HEK293 (cell line): ENCODE measurements around the gene KLK6.

Experiments
- REPIN1 ChIP-seq: fragments of 450-650 bp; formaldehyde crosslinking; IDR thresholded peaks from 2 replicates; pipeline ENCODE4 v1.5.1; 2017; ENCODE audit warnings: missing biosample characterization, missing genetic modification characterization, low read depth
- TRIM28 ChIP-seq: IDR thresholded peaks from 2 replicates; pipeline ENCODE4 v1.6.1; 2011; ENCODE audit warnings: low read length, control low read depth, borderline replicate concordance
- YY2 ChIP-seq: fragments of 450-650 bp; formaldehyde crosslinking; IDR thresholded peaks from 2 replicates; pipeline ENCODE4 v1.5.1; 2016; ENCODE audit warnings: missing biosample characterization, missing genetic modification characterization
- TF ChIP-seq, protein P1 (sequence below): fragments of 450-650 bp; formaldehyde crosslinking; IDR thresholded peaks from 2 replicates; pipeline ENCODE4 v1.5.1; 2016; ENCODE audit warnings: missing biosample characterization, missing genetic modification characterization
- TF ChIP-seq, protein P2 (sequence below): fragments of 450-650 bp; formaldehyde crosslinking; IDR thresholded peaks from 2 replicates; pipeline ENCODE4 v1.5.1; 2016; ENCODE audit warnings: missing biosample characterization, missing genetic modification characterization, low read depth
- TF ChIP-seq, protein P3 (sequence below): fragments of 450-650 bp; formaldehyde crosslinking; IDR thresholded peaks from 2 replicates; pipeline ENCODE4 v1.5.1; 2016; ENCODE audit warnings: missing biosample characterization, missing genetic modification characterization
- TF ChIP-seq, protein P4 (sequence below): fragments of 450-650 bp; formaldehyde crosslinking; IDR thresholded peaks from 2 replicates; pipeline ENCODE4 v1.5.1; 2016; ENCODE audit warnings: missing biosample characterization, missing genetic modification characterization

- no peak for TF ChIP-seq TRIM28
- TF ChIP-seq, protein P1, sequence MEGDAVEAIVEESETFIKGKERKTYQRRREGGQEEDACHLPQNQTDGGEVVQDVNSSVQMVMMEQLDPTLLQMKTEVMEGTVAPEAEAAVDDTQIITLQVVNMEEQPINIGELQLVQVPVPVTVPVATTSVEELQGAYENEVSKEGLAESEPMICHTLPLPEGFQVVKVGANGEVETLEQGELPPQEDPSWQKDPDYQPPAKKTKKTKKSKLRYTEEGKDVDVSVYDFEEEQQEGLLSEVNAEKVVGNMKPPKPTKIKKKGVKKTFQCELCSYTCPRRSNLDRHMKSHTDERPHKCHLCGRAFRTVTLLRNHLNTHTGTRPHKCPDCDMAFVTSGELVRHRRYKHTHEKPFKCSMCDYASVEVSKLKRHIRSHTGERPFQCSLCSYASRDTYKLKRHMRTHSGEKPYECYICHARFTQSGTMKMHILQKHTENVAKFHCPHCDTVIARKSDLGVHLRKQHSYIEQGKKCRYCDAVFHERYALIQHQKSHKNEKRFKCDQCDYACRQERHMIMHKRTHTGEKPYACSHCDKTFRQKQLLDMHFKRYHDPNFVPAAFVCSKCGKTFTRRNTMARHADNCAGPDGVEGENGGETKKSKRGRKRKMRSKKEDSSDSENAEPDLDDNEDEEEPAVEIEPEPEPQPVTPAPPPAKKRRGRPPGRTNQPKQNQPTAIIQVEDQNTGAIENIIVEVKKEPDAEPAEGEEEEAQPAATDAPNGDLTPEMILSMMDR (tag by site-specific recombination), result no peak
- TF ChIP-seq, protein P2, sequence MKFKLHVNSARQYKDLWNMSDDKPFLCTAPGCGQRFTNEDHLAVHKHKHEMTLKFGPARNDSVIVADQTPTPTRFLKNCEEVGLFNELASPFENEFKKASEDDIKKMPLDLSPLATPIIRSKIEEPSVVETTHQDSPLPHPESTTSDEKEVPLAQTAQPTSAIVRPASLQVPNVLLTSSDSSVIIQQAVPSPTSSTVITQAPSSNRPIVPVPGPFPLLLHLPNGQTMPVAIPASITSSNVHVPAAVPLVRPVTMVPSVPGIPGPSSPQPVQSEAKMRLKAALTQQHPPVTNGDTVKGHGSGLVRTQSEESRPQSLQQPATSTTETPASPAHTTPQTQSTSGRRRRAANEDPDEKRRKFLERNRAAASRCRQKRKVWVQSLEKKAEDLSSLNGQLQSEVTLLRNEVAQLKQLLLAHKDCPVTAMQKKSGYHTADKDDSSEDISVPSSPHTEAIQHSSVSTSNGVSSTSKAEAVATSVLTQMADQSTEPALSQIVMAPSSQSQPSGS (tag by site-specific recombination), result no peak
- TF ChIP-seq, protein P3, sequence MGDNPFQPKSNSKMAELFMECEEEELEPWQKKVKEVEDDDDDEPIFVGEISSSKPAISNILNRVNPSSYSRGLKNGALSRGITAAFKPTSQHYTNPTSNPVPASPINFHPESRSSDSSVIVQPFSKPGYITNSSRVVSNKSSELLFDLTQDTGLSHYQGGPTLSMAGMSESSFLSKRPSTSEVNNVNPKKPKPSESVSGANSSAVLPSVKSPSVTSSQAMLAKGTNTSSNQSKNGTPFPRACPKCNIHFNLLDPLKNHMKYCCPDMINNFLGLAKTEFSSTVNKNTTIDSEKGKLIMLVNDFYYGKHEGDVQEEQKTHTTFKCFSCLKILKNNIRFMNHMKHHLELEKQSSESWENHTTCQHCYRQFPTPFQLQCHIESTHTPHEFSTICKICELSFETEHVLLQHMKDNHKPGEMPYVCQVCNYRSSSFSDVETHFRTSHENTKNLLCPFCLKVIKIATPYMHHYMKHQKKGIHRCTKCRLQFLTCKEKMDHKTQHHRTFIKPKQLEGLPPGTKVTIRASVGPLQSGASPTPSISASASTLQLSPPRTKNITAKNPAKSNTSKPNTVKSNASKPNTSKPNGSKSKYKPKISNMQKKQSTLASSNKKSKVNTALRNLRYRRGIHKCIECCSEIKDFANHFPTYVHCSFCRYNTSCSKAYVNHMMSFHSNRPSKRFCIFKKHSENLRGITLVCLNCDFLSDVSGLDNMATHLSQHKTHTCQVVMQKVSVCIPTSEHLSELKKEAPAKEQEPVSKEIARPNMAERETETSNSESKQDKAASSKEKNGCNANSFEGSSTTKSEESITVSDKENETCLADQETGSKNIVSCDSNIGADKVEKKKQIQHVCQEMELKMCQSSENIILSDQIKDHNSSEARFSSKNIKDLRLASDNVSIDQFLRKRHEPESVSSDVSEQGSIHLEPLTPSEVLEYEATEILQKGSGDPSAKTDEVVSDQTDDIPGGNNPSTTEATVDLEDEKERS (tag by site-specific recombination), result no peak
- TF ChIP-seq REPIN1 (tag by site-specific recombination), result no peak
- TF ChIP-seq, protein P4, sequence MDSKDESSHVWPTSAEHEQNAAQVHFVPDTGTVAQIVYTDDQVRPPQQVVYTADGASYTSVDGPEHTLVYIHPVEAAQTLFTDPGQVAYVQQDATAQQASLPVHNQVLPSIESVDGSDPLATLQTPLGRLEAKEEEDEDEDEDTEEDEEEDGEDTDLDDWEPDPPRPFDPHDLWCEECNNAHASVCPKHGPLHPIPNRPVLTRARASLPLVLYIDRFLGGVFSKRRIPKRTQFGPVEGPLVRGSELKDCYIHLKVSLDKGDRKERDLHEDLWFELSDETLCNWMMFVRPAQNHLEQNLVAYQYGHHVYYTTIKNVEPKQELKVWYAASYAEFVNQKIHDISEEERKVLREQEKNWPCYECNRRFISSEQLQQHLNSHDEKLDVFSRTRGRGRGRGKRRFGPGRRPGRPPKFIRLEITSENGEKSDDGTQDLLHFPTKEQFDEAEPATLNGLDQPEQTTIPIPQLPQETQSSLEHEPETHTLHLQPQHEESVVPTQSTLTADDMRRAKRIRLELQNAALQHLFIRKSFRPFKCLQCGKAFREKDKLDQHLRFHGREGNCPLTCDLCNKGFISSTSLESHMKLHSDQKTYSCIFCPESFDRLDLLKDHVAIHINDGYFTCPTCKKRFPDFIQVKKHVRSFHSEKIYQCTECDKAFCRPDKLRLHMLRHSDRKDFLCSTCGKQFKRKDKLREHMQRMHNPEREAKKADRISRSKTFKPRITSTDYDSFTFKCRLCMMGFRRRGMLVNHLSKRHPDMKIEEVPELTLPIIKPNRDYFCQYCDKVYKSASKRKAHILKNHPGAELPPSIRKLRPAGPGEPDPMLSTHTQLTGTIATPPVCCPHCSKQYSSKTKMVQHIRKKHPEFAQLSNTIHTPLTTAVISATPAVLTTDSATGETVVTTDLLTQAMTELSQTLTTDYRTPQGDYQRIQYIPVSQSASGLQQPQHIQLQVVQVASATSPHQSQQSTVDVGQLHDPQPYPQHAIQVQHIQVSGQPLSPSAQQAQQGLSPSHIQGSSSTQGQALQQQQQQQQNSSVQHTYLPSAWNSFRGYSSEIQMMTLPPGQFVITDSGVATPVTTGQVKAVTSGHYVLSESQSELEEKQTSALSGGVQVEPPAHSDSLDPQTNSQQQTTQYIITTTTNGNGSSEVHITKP (tag by site-specific recombination), result no peak
- no peak for TF ChIP-seq YY2 (tag by site-specific recombination)
These were observed 12.8 kb upstream of the KLK6 start for GRCh38 chr19:50982186-50982585.
